ENCODE measurements around the gene SAMHD1. TPM values are rescaled to one million over a fixed set of nuclear protein-coding genes. Genes with fewer than 3 reads are reported as not detected.
"Not testable (repeated sequence)": the region's sequence is repeated elsewhere in the genome, so short reads cannot be mapped to it uniquely, and the experiment has no call there.

The SAMHD1 gene
- total RNA-seq, 1 donor from 2014 or later, result 293 TPM

- Histone ChIP-seq H3K36me3 (no peaks in the 10 kb centered on the region), H3K4me1 (peaks cover 4% of the 10 kb centered on the region), H3K4me3 (no peak overlapping the region), H3K9me3 (no peaks in the 10 kb centered on the region), H3K27me3 (ENCODE audit: low read depth) (no peaks in the 10 kb centered on the region), H3K27ac (no peak overlapping the region)
- no peak for TF ChIP-seq CTCF (IDR thresholded peaks at IDR 0.05)
- DNase-seq (no peak), ATAC-seq (no peak)
- intact Hi-C loops (cut with DNase I), result no loop called here
Observed at GRCh38 chr20:36974660-36975059, 23.2 kb upstream of the SAMHD1 start.

GRCh38 chr20:36971103-36971502 is 19.6 kb upstream of the SAMHD1 start:
- Histone ChIP-seq H3K36me3 (no peaks in the 10 kb centered on the region), H3K4me3 (no peak overlapping the region), H3K27me3 (ENCODE audit: low read depth) (no peaks in the 10 kb centered on the region), H3K9me3 (no peaks in the 10 kb centered on the region), H3K27ac (no peak overlapping the region), H3K4me1 (peaks cover 15% of the 10 kb centered on the region)
- ATAC-seq (no peak), DNase-seq (no peak)
- no peak for TF ChIP-seq CTCF (IDR thresholded peaks at IDR 0.05)
- intact Hi-C loops (cut with DNase I), result no loop called here

- ATAC-seq (peak; percentile 26 to 60), DNase-seq (no peak)
- Histone ChIP-seq H3K4me1 (peaks cover 15% of the 10 kb centered on the region), H3K27me3 (ENCODE audit: low read depth) (no peaks in the 10 kb centered on the region), H3K4me3 (no peak overlapping the region), H3K36me3 (no peaks in the 10 kb centered on the region), H3K27ac (peak overlapping the region; percentile 62), H3K9me3 (no peaks in the 10 kb centered on the region)
- TF ChIP-seq CTCF (IDR thresholded peaks at IDR 0.05), result no peak
- intact Hi-C loops (cut with DNase I), result no loop called here
Observed at GRCh38 chr20:36969478-36970186, 18.1 kb upstream of the SAMHD1 start.

- H3K36me3 ChIP-seq, result no peaks in the 10 kb centered on the region
- H3K27ac ChIP-seq, result peak overlapping the region; percentile 62
- no peaks in the 10 kb centered on the region for H3K9me3 ChIP-seq
- H3K4me3 ChIP-seq, result no peak overlapping the region
- H3K4me1 ChIP-seq, result peaks cover 15% of the 10 kb centered on the region
- ATAC-seq (peak; percentile 29 to 49), DNase-seq (no peak)
- H3K27me3 ChIP-seq (ENCODE audit: low read depth), result no peaks in the 10 kb centered on the region
- TF ChIP-seq CTCF (IDR thresholded peaks at IDR 0.05), result no peak
- intact Hi-C loops (cut with DNase I), result no loop called here
Observed at GRCh38 chr20:36969051-36969450, 17.5 kb upstream of the SAMHD1 start.

- Histone ChIP-seq H3K4me3 (no peak overlapping the region), H3K9me3 (no peaks in the 10 kb centered on the region), H3K36me3 (no peaks in the 10 kb centered on the region), H3K27me3 (ENCODE audit: low read depth) (no peaks in the 10 kb centered on the region), H3K4me1 (peaks cover 15% of the 10 kb centered on the region), H3K27ac (no peak overlapping the region)
- ATAC-seq (no peak), DNase-seq (no peak)
- intact Hi-C loops (cut with DNase I), result no loop called here
- no peak for TF ChIP-seq CTCF (IDR thresholded peaks at IDR 0.05)
Observed at GRCh38 chr20:36967636-36968035, 16.1 kb upstream of the SAMHD1 start.

- H3K36me3 ChIP-seq; intact Hi-C loops (cut with DNase I); DNase-seq; H3K27me3 ChIP-seq (ENCODE audit: low read depth); ATAC-seq; H3K4me3 ChIP-seq; H3K27ac ChIP-seq; H3K9me3 ChIP-seq: not testable (repeated sequence)
- peaks cover 15% of the 10 kb centered on the region for H3K4me1 ChIP-seq
Observed at GRCh38 chr20:36966965-36967364, 15.5 kb upstream of the SAMHD1 start.

GRCh38 chr20:36962354-36962941 is 10.9 kb upstream of the SAMHD1 start:
- H3K4me3 ChIP-seq; DNase-seq; H3K27ac ChIP-seq; ATAC-seq; intact Hi-C loops (cut with DNase I); H3K9me3 ChIP-seq; H3K36me3 ChIP-seq; H3K27me3 ChIP-seq (ENCODE audit: low read depth); H3K4me1 ChIP-seq: not testable (repeated sequence)
